ENCODE data around the gene DGUOK. TPM values are rescaled to one million over a fixed set of nuclear protein-coding genes. Genes with fewer than 3 reads are reported as not detected.

DGUOK gene
- total RNA-seq, 2 donors from 2014 or later = 61.1 to 85.2 TPM

DNA sequence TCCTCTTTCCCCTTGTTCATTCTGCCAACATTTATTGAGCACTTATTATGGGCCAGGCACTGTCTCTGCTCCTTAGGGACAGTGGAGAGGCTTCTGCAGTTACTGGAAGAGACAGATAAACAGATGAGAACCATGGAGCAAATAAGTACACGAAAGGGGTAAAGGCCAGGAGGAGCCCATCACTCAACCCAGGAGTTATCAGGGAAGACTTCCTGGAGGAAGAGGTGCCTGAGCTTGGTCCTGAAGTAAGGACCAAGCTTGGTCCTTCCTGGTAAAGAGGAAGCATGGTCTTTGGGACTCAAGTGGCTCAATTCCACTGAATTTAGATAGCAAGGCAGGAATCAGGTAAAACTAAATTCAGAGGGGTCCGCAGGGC is 32.2 kb upstream of the DGUOK start:
- Histone ChIP-seq H3K9ac (ENCODE audit: extremely low read depth, low read length, poor library complexity, severe bottlenecking) (no peak overlapping the region), H3K27me3 (ENCODE audit: control insufficient read depth, insufficient read depth, low read length, poor library complexity, severe bottlenecking) (no peaks in the 10 kb centered on the region), H3K27ac (ENCODE audit: low read depth, low read length) (no peak overlapping the region), H3K4me3 (ENCODE audit: low read length) (no peak overlapping the region), H3K4me1 (ENCODE audit: control insufficient read depth, insufficient read depth, low read length) (no peaks in the 10 kb centered on the region), H3K36me3 (ENCODE audit: control insufficient read depth, insufficient read depth, low read length) (no peaks in the 10 kb centered on the region), H3K9me3 (ENCODE audit: control insufficient read depth, low read length) (no peaks in the 10 kb centered on the region)
- H3K27me3 Mint-ChIP-seq (ENCODE audit: insufficient read depth) = no peaks in the 10 kb centered on the region
- 93 to 95% methylated on average over 2 of the region's 2 CpGs for WGBS, 2 experiments (ENCODE audit: insufficient coverage in 1 of 2, insufficient read length in 1 of 2)
- no peak for TF ChIP-seq CTCF (conservative IDR thresholded peaks at IDR 0.05)
- no peak for DNase-seq
- no peak overlapping the region for H3K4me3 Mint-ChIP-seq
- no peaks in the 10 kb centered on the region for H3K9me3 Mint-ChIP-seq
- no peaks in the 10 kb centered on the region for H3K36me3 Mint-ChIP-seq (ENCODE audit: low read depth)
- no peak overlapping the region for H3K27ac Mint-ChIP-seq
- no peaks in the 10 kb centered on the region for H3K4me1 Mint-ChIP-seq

GRCh38 chr2:73894877-73895276 is 31.8 kb upstream of the DGUOK start:
- no peaks in the 10 kb centered on the region for H3K36me3 ChIP-seq (ENCODE audit: control insufficient read depth, insufficient read depth, low read length)
- no peaks in the 10 kb centered on the region for H3K36me3 Mint-ChIP-seq (ENCODE audit: low read depth)
- H3K9ac ChIP-seq (ENCODE audit: extremely low read depth, low read length, poor library complexity, severe bottlenecking) = no peak overlapping the region
- H3K9me3 ChIP-seq (ENCODE audit: control insufficient read depth, low read length) = no peaks in the 10 kb centered on the region
- no peak overlapping the region for H3K4me3 Mint-ChIP-seq
- no peaks in the 10 kb centered on the region for H3K27me3 Mint-ChIP-seq (ENCODE audit: insufficient read depth)
- no peak for DNase-seq
- H3K9me3 Mint-ChIP-seq = no peaks in the 10 kb centered on the region
- no peaks in the 10 kb centered on the region for H3K4me1 Mint-ChIP-seq
- no peak overlapping the region for H3K27ac Mint-ChIP-seq
- H3K27me3 ChIP-seq (ENCODE audit: control insufficient read depth, insufficient read depth, low read length, poor library complexity, severe bottlenecking) = no peaks in the 10 kb centered on the region
- no peaks in the 10 kb centered on the region for H3K4me1 ChIP-seq (ENCODE audit: control insufficient read depth, insufficient read depth, low read length)
- no peak overlapping the region for H3K4me3 ChIP-seq (ENCODE audit: low read length)
- TF ChIP-seq CTCF (conservative IDR thresholded peaks at IDR 0.05) = no peak
- H3K27ac ChIP-seq (ENCODE audit: low read depth, low read length) = no peak overlapping the region
- 95 to 96% methylated on average over 5 to 6 of the region's 6 CpGs for WGBS, 2 experiments (ENCODE audit: insufficient coverage in 1 of 2, insufficient read length in 1 of 2)

GRCh38 chr2:73895473-73895872 is 31.2 kb upstream of the DGUOK start:
- Histone ChIP-seq H3K27me3 (ENCODE audit: control insufficient read depth, insufficient read depth, low read length, poor library complexity, severe bottlenecking) (no peaks in the 10 kb centered on the region), H3K27ac (ENCODE audit: low read depth, low read length) (no peak overlapping the region), H3K4me3 (ENCODE audit: low read length) (no peak overlapping the region), H3K36me3 (ENCODE audit: control insufficient read depth, insufficient read depth, low read length) (no peaks in the 10 kb centered on the region), H3K9me3 (ENCODE audit: control insufficient read depth, low read length) (no peaks in the 10 kb centered on the region), H3K4me1 (ENCODE audit: control insufficient read depth, insufficient read depth, low read length) (no peaks in the 10 kb centered on the region), H3K9ac (ENCODE audit: extremely low read depth, low read length, poor library complexity, severe bottlenecking) (no peak overlapping the region)
- H3K9me3 Mint-ChIP-seq = no peaks in the 10 kb centered on the region
- H3K36me3 Mint-ChIP-seq (ENCODE audit: low read depth) = no peaks in the 10 kb centered on the region
- no peak for TF ChIP-seq CTCF (conservative IDR thresholded peaks at IDR 0.05)
- DNase-seq = no peak
- no peaks in the 10 kb centered on the region for H3K27me3 Mint-ChIP-seq (ENCODE audit: insufficient read depth)
- no peak overlapping the region for H3K4me3 Mint-ChIP-seq
- 85 to 94% methylated on average over 3 to 9 of the region's 9 CpGs for WGBS, 2 experiments (ENCODE audit: insufficient coverage in 1 of 2, insufficient read length in 1 of 2)
- no peak overlapping the region for H3K27ac Mint-ChIP-seq
- H3K4me1 Mint-ChIP-seq = no peaks in the 10 kb centered on the region

Data from endodermal cell (in vitro differentiated cells).